ENCODE measurements around the gene ERC2. TPM values are rescaled to one million over a fixed set of nuclear protein-coding genes. Genes with fewer than 3 reads are reported as not detected.

Gene ERC2
- total RNA-seq, 1 donor from 2014 or later: under 0.01 TPM

- Histone ChIP-seq H3K4me3 (ENCODE audit: low read depth, low read length) (no peak overlapping the region), H3K27me3 (ENCODE audit: control insufficient read depth, insufficient read depth, low read length) (no peaks in the 10 kb centered on the region), H3K36me3 (ENCODE audit: control insufficient read depth, insufficient read depth, low read length) (no peaks in the 10 kb centered on the region)
- no peak for DNase-seq (ENCODE audit: low read depth)
- no peak for FAIRE-seq
- no peak for TF ChIP-seq CTCF (IDR thresholded peaks at IDR 0.05; ENCODE audit: insufficient read depth, low read length, severe bottlenecking)
Measured at GRCh38 chr3:55888282-55888885, 579.9 kb downstream of the ERC2 start.

- peak; percentile 40 for TF ChIP-seq CTCF (IDR thresholded peaks at IDR 0.05; ENCODE audit: insufficient read depth, low read length, severe bottlenecking)
- H3K36me3 ChIP-seq (ENCODE audit: control insufficient read depth, insufficient read depth, low read length): no peaks in the 10 kb centered on the region
- no peak overlapping the region for H3K4me3 ChIP-seq (ENCODE audit: low read depth, low read length)
- H3K27me3 ChIP-seq (ENCODE audit: control insufficient read depth, insufficient read depth, low read length): no peaks in the 10 kb centered on the region
- FAIRE-seq (no peak), DNase-seq (ENCODE audit: low read depth) (peak; percentile 84)
Measured at GRCh38 chr3:55885721-55886120, 582.5 kb downstream of the ERC2 start.

GRCh38 chr3:55884491-55885285 lies 583.6 kb downstream of the ERC2 start:
- FAIRE-seq (peak; percentile 98), DNase-seq (ENCODE audit: low read depth) (peak; percentile 84)
- Histone ChIP-seq H3K36me3 (ENCODE audit: control insufficient read depth, insufficient read depth, low read length) (no peaks in the 10 kb centered on the region), H3K27me3 (ENCODE audit: control insufficient read depth, insufficient read depth, low read length) (no peaks in the 10 kb centered on the region), H3K4me3 (ENCODE audit: low read depth, low read length) (no peak overlapping the region)
- TF ChIP-seq CTCF (IDR thresholded peaks at IDR 0.05; ENCODE audit: insufficient read depth, low read length, severe bottlenecking): no peak

GRCh38 chr3:55884066-55884465 lies 584.2 kb downstream of the ERC2 start:
- no peaks in the 10 kb centered on the region for H3K36me3 ChIP-seq (ENCODE audit: control insufficient read depth, insufficient read depth, low read length)
- TF ChIP-seq CTCF (IDR thresholded peaks at IDR 0.05; ENCODE audit: insufficient read depth, low read length, severe bottlenecking): no peak
- FAIRE-seq (no peak), DNase-seq (ENCODE audit: low read depth) (peak; percentile 76)
- H3K27me3 ChIP-seq (ENCODE audit: control insufficient read depth, insufficient read depth, low read length): no peaks in the 10 kb centered on the region
- no peak overlapping the region for H3K4me3 ChIP-seq (ENCODE audit: low read depth, low read length)

GRCh38 chr3:55882006-55882405 lies 586.3 kb downstream of the ERC2 start:
- FAIRE-seq (no peak), DNase-seq (ENCODE audit: low read depth) (no peak)
- no peaks in the 10 kb centered on the region for H3K36me3 ChIP-seq (ENCODE audit: control insufficient read depth, insufficient read depth, low read length)
- H3K27me3 ChIP-seq (ENCODE audit: control insufficient read depth, insufficient read depth, low read length): no peaks in the 10 kb centered on the region
- no peak overlapping the region for H3K4me3 ChIP-seq (ENCODE audit: low read depth, low read length)
- no peak for TF ChIP-seq CTCF (IDR thresholded peaks at IDR 0.05; ENCODE audit: insufficient read depth, low read length, severe bottlenecking)
